HG02885 (cell line): Measurements from ENCODE around the gene CD36.

Experiments
- ATAC-seq: cut with Tn5 transposase; IDR thresholded peaks from one replicate; pipeline ENCODE4 v1.9.1; 2021; ENCODE audit warnings: mild to moderate bottlenecking; ENCODE audit not compliant: unreplicated experiment, poor library complexity

Gene CD36

GRCh38 chr7:80623503-80624252, 14.8 kb upstream of the CD36 start:
- no peak for ATAC-seq

- no peak for ATAC-seq
Measured at GRCh38 chr7:80624763-80625162, 13.7 kb upstream of the CD36 start.

GRCh38 chr7:80629023-80629422, 9.4 kb upstream of the CD36 start:
- no peak for ATAC-seq

DNA sequence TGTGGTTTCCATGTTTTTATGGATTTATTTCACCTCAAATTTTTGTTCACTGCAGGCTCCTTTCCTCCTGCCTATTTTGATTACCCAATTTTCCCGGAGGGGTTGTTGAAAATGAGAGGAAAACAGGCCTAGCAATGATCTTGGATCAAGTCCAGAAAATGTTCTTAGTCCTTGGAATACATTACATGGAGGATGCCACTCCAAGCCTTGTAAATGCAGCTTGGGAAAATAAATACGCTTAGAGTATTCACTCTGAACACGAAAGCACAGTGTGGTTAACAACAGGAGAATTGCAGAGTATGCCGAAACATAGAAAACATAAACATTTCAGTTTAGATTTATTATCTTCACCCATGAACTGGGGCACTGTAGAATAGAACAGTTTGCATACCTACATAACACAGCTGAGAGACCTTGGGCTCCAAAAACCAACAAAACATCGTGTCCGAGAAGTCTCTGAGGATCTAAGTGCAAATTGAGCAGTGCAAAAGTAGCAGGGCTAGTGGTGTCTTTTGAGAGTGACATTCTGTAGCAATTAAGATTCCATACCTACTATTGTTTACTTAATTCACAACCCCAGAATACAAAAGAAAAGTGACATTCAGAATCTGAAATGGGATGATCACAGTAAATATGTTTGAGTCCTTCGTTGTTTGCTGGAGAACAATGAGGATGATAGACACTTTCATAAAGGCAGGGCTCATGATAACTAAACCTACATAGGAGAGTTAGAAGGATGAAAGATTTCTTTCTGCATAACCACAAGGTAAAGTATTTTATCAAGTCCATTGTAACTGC, 7.6 kb upstream of the CD36 start:
- ATAC-seq, result no peak

DNA sequence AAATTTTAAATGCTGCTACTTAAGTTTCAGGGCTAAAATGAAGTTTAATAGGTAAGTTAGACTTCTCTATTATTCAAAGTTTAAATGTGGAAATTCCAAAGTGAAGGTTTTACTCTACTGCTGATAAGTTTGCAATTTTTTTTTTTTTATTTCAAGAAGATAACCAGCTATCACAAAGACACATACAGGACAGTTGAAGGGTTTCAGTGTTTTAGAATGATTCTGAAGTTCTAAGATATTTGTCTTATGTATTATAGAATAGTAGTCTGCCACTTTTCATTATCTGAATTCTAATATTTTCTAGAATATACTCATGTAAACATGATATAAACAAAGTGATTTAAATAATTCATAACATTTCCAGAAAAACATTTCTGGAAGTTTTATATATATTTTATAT, 7.0 kb upstream of the CD36 start:
- ATAC-seq, result no peak

DNA sequence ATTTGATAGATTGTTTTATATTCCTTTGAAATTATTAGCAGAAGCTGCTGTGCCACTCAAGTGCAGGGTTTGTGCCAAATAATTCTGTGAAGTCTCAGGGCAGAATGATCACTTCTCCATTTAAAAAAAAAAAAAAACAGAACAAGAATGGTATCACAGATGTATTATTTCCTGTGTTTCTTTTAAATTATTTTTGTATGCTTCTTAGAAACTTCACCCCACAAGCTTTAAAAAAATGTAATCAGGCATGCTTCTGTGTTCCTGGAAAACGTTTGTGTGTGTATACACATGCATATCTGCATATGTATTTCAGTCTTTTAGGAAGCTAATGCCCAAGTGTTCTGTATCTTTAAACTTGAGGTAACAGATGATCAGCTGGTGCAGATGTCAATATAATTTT, 6.3 kb upstream of the CD36 start:
- no peak for ATAC-seq

- ATAC-seq, result no peak
Measured at GRCh38 chr7:80632819-80633218, 5.6 kb upstream of the CD36 start.

- no peak for ATAC-seq
Measured at GRCh38 chr7:80634505-80634904, 3.9 kb upstream of the CD36 start.

DNA sequence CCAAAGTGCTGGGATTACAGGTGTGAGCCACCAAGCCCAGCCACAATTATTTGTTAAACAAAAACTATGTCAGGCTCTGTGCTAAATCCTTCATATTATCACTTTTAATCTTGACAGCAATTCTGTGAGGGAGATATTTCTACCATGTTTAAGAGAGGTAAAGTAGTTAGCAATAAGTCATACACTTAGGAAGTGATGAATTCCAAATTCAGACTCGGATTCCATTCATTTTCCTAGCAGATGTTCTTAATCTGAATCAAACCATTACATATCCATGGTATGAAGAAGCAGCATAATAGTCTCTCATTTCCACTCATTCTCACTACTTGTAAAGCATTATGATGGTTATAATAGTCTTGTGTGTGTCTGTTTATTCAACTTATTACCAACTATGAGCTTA, 2.9 kb upstream of the CD36 start:
- ATAC-seq, result no peak

- no peak for ATAC-seq
Measured at GRCh38 chr7:80635998-80636397, 2.4 kb upstream of the CD36 start.

DNA sequence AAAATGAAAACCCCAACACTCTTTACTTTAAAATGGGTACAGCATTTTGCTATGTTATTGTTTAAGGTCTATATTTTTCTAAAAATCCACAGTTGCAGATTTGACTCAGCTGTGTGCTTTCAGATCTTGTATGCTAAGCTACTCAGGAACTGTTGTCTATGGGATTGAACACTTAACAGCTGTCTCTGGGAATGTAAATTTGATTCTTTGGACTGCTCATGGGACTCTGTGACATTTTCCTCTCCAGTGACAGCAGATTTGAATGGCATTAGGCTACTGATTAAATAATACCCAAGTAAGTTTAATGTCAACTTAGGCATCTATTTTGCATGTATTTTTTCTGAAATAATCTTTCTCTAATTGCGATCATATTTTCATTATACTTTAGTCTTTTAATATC, 1.7 kb upstream of the CD36 start:
- no peak for ATAC-seq

GRCh38 chr7:80637454-80637853, 988 bp upstream of the CD36 start:
- peak; percentile 33 for ATAC-seq

DNA sequence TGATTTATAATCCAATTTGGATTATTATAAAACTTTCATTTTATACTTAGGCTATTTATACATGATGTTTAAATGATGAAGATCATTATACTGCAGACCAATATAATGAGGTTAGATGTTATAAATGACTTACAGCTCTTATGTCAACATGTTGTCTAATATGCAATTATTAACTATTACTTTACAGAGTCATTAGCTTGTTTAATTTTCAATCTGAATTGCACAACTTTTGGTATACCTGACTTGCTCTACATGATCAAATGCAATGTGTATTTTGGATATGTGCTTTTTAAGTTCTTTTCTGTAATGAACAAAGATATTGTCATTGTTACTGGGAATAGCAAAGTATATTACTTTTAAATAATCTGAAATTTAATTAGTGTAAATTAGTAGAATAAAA, 569 bp downstream of the CD36 start:
- no peak for ATAC-seq

- no peak for ATAC-seq
Measured at GRCh38 chr7:80640846-80641245, 2.4 kb downstream of the CD36 start.

DNA sequence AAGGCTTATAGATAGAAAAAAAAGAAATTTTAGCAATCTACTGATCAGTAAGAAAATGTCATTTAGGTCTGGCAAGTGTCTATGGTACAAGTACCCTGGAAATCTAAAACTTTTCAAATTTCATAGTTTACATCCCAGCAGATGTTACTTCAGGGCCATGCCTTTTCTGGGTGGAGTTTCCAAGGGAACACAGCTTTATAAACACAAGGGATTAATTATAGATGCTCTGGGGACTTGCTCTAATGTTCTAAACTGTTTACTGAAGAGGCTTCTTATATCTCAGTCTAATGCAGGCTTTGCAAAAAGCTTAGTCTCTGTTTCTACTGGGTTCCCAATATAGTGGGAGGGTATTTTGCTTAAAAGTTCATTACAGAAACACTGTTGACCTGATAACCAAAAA, 3.1 kb downstream of the CD36 start:
- ATAC-seq, result no peak

DNA sequence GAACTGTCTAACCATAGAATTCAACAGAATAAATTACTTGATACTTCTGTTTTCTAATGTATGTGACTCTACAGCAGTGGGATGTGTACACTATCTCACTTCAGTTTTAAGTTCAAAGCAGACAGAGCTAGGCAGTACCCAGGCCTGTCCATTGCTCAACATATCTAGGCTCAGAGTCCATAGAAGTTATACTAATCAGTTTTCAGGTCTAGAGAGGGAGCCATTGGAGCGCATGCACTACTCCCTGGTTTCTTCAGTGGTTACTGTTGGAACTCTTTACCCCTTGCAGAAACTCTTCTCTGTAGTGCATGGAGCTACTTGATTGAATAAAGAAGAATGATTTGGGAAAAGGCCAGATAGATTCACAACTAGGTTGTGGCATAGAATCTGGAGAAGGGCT, 4.4 kb downstream of the CD36 start:
- no peak for ATAC-seq

DNA sequence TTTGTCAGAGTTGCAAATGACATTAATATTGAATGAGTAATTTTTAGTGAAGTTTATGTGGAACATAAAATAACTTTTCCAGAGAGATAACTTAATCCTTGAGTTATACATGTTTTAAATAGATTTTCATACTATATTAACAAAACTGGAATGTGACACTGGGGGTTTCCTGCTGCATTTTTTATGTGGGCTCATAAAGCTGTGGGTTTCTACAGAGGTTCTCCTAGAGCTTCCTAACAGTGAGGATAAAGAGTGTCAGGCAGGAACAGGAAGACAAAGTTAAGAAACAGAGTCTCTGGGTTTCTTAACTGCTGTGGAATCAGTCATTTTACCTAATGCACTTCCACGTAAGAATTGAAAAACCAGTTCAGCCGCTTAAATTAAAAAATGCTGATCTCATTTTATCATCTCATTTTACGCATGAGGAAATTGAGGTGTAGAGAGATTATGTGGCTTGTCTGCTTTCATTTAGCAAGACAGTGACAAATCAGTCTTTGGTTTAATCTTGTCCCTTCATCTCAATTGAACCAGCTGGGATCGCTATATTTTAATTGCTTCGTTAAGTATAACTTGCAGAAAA, 5.0 kb downstream of the CD36 start:
- no peak for ATAC-seq

DNA sequence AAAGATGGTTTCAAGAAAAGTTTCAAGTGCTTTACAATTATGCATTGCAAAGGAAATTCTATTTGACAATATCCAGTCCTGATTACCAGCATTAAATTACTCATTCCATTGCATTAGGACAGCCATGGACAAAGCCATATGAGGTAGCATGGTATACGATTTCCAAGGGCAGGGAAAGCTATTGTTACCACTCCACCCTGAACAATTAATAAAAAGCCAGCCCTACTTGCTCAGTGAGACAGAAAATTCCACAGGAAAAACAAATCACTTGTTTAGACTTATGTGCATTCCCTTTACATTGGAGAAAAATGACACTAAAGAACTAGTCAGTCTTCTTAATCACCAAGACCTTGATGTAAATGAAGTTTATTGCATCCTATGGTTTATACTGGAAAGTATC, 5.6 kb downstream of the CD36 start:
- ATAC-seq, result no peak

DNA sequence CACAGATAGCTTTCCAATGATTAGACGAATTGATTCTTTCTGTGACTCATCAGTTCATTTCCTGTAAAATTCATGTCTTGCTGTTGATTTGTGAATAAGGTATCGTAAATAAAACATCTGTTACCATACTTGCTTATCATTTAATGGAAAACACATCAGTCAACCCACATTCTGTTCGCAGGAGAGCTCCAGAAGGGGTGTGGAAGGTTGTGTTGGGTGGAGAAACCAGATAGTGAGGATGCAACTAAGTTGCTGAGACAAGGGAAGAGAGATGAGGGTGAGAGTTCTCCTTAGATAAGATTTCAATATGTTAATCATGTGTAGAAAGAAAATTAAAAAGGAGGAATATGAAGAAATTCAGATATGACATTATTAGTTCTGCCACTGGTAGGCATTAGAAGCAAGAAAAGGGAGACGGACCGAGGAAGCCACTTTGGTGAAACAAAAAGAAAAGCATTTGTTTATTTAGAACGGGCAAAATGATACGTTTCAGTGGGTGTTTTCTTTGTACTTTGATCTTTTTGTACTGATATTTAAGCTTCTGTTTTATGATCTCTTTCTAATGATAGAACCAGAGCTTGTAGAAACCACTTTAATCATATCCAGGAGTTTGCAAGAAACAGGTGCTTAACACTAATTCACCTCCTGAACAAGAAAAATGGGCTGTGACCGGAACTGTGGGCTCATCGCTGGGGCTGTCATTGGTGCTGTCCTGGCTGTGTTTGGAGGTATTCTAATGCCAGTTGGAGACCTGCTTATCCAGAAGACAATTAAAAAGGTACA, 7.8 kb downstream of the CD36 start:
- no peak for ATAC-seq

DNA sequence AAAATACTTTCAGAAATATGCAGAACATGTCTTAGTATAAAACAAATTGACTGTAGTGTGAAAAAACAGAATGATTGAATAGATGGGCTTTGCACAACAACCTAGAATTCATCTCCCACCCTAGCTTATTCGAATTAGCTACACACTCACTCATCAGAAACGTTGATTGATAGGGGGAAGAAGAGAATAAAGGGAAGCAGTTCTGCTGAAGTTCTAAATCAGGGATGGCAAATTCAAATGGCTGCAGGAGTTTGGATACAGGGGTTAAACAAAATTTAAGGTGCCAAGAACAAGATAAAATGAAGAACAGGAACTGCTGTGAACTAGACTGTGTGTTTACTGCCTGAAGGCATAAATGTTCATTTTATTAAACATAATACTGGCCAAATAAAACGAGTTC, 9.0 kb downstream of the CD36 start:
- ATAC-seq, result no peak
